Upper lobe of left lung (tissue), 4 donors: ENCODE results near the gene ERP27.

ENCODE experiments used
- POLR2A ChIP-seq, 4 donors: fragments of 450-650 bp; IDR thresholded peaks; one replicate each; pipeline ENCODE4 v1.5.1; 2016 to 2017; ENCODE audit warnings: antibody characterized with exemption in 4 of 4, mild to moderate bottlenecking in 2 of 4
- POLR2AphosphoS5 ChIP-seq, 2 donors: sonication (generic); formaldehyde crosslinking; IDR thresholded peaks; one replicate each; pipeline ENCODE4 v1.5.1; 2017; ENCODE audit warnings: antibody characterized with exemption in 2 of 2
- TF ChIP-seq, protein P1 (sequence below), 6 experiments: fragments of 450-650 bp in 4 of 6; fragments of 200-600 bp in 2 of 6; sonication (generic) in 2 of 6; IDR thresholded peaks; one replicate each; pipeline ENCODE4 v1.5.1; 2016 to 2019; ENCODE audit warnings: antibody characterized with exemption in 6 of 6

- TF ChIP-seq, protein P1, sequence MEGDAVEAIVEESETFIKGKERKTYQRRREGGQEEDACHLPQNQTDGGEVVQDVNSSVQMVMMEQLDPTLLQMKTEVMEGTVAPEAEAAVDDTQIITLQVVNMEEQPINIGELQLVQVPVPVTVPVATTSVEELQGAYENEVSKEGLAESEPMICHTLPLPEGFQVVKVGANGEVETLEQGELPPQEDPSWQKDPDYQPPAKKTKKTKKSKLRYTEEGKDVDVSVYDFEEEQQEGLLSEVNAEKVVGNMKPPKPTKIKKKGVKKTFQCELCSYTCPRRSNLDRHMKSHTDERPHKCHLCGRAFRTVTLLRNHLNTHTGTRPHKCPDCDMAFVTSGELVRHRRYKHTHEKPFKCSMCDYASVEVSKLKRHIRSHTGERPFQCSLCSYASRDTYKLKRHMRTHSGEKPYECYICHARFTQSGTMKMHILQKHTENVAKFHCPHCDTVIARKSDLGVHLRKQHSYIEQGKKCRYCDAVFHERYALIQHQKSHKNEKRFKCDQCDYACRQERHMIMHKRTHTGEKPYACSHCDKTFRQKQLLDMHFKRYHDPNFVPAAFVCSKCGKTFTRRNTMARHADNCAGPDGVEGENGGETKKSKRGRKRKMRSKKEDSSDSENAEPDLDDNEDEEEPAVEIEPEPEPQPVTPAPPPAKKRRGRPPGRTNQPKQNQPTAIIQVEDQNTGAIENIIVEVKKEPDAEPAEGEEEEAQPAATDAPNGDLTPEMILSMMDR (IDR thresholded peaks at IDR 0.05): no peak
- TF ChIP-seq POLR2AphosphoS5 (IDR thresholded peaks at IDR 0.05) (no peak), POLR2A (IDR thresholded peaks at IDR 0.05) (no peak)
Observed at GRCh38 chr12:14924541-14924940, 13.8 kb downstream of the ERP27 start.
